Ovary (tissue), 3 donors: ENCODE data around the gene NME7.

Experiments used
- CTCF ChIP-seq, 3 donors: fragments of 450-650 bp in 2 of 3; fragments of 200-600 bp in 1 of 3; IDR thresholded peaks; one replicate each; pipeline versions ENCODE4 v1.5.1 to v1.8.0; 2016 to 2022; ENCODE audit warnings: antibody characterized with exemption in 3 of 3, mild to moderate bottlenecking in 1 of 3
- EP300 ChIP-seq: sonication (generic); formaldehyde crosslinking; IDR thresholded peaks from one replicate; pipeline ENCODE4 v1.6.1; 2017; ENCODE audit warnings: antibody characterized with exemption
- POLR2A ChIP-seq: fragments of 450-650 bp; IDR thresholded peaks from one replicate; pipeline ENCODE4 v1.6.1; 2017; ENCODE audit warnings: antibody characterized with exemption, mild to moderate bottlenecking, moderate library complexity
- donor health status: DM: no; HTN: no; CAD: no.

- TF ChIP-seq POLR2A (no peak), CTCF (IDR thresholded peaks at IDR 0.05) (no peak), EP300 (no peak)
Measured at GRCh38 chr1:169091480-169091941, 276.1 kb downstream of the NME7 start.
